T-helper 2 cell (primary cell): Measurements from ENCODE around the gene DUOX1.

Source experiments
- DNase-seq, 5 experiments: peaks; one replicate each; pipeline versions ENCODE4 v3.0.0 to v3.0.0-alpha.2; 2012 to 2022

DUOX1 gene

GRCh38 chr15:45106002-45106790 lies 23.6 kb upstream of the DUOX1 start:
- no peak for DNase-seq

- no peak for DNase-seq
Measured at GRCh38 chr15:45107941-45108630, 21.7 kb upstream of the DUOX1 start.

- DNase-seq, result no peak
Measured at GRCh38 chr15:45110256-45110820, 19.5 kb upstream of the DUOX1 start.

- DNase-seq, result no peak
Measured at GRCh38 chr15:45111390-45112142, 18.2 kb upstream of the DUOX1 start.

GRCh38 chr15:45112143-45112590 lies 17.6 kb upstream of the DUOX1 start:
- DNase-seq, result no peak

GRCh38 chr15:45112591-45113379 lies 17.0 kb upstream of the DUOX1 start:
- peak in 1 of 5 experiments; percentile 24 for DNase-seq

GRCh38 chr15:45113380-45113990 lies 16.3 kb upstream of the DUOX1 start:
- DNase-seq, result no peak

- DNase-seq, result no peak
Measured at GRCh38 chr15:45114076-45114750, 15.6 kb upstream of the DUOX1 start, which contains the start of the genes DUOX2 and DUOXA2. DUOX2 (minus strand) TSS chr15:45114172; CDS start chr15:45113411, 761 bp downstream. DUOXA2 (plus strand) TSS chr15:45114326; CDS start chr15:45114606, 280 bp downstream.

- no peak for DNase-seq
Measured at GRCh38 chr15:45114751-45115085, 15.1 kb upstream of the DUOX1 start.

GRCh38 chr15:45115312-45115820 lies 14.4 kb upstream of the DUOX1 start:
- no peak for DNase-seq

- DNase-seq, result no peak
Measured at GRCh38 chr15:45116006-45116481, 13.8 kb upstream of the DUOX1 start.

- DNase-seq, result peak in 1 of 5 experiments; percentile 15
Measured at GRCh38 chr15:45116482-45117307, 13.1 kb upstream of the DUOX1 start.

- no peak for DNase-seq
Measured at GRCh38 chr15:45117308-45118130, 12.3 kb upstream of the DUOX1 start.

- DNase-seq, result peak; percentile 41 to 85 (median 72)
Measured at GRCh38 chr15:45118131-45118588, 11.6 kb upstream of the DUOX1 start.

- DNase-seq, result no peak
Measured at GRCh38 chr15:45118996-45119395, 10.8 kb upstream of the DUOX1 start.

- no peak for DNase-seq
Measured at GRCh38 chr15:45120081-45120972, 9.5 kb upstream of the DUOX1 start.

- no peak for DNase-seq
Measured at GRCh38 chr15:45121020-45121419, 8.8 kb upstream of the DUOX1 start.
